HepG2 (cell line): ENCODE data around the gene TSGA10IP. TPM values are rescaled to one million over a fixed set of nuclear protein-coding genes. Genes with fewer than 3 reads are reported as not detected.

ENCODE experiments used
- HNF4A ChIP-seq: sonication (generic); formaldehyde crosslinking; IDR thresholded peaks from 2 replicates; pipeline ENCODE4 v1.4.0; 2020; ENCODE audit warnings: missing genetic modification reagents
- MIER3 ChIP-seq: IDR thresholded peaks from 2 replicates; pipeline ENCODE4 v1.6.1; 2016; ENCODE audit warnings: missing compliant biosample characterization, borderline replicate concordance
- ZNF20 ChIP-seq: sonication (generic); formaldehyde crosslinking; IDR thresholded peaks from 2 replicates; pipeline ENCODE4 v1.4.0; 2020; ENCODE audit warnings: mild to moderate bottlenecking, moderate library complexity, missing genetic modification reagents
- ZNF674 ChIP-seq: sonication (generic); formaldehyde crosslinking; IDR thresholded peaks from 2 replicates; pipeline ENCODE4 v1.5.0; 2020; ENCODE audit warnings: low read depth, mild to moderate bottlenecking, missing genetic modification reagents
- polyA plus RNA-seq, 8 experiments: library from polyadenylated mRNA; depleted of rRNA in 3 of 8; stranded (reverse) in 7 of 8; unstranded in 1 of 8; fragments of >200 nt; fragmentation: Illumina TruSeq in 4 of 8; extraction: Trizol in 4 of 8; gene quantifications; 2 replicates each; pipeline versions ENCODE4 v1.2.1 to v1.2.3, GENCODE V29; 2011 to 2016; ENCODE audit warnings: low read depth in 4 of 8, missing spikeins in 1 of 8, mixed read lengths in 1 of 8; ENCODE audit not compliant: insufficient read depth in 1 of 8
- total RNA-seq, 5 experiments: library from RNA; depleted of rRNA; stranded (reverse); fragments of >200 nt; fragmentation: Illumina TruSeq; extraction: Trizol; gene quantifications; 2 replicates each; pipeline ENCODE4 v1.2.3, GENCODE V29; 2016; ENCODE audit warnings: low read depth in 1 of 5
- TF ChIP-seq, protein P1 (sequence below): sonication (generic); formaldehyde crosslinking; IDR thresholded peaks from 2 replicates; pipeline ENCODE4 v1.5.0; 2020; ENCODE audit warnings: mild to moderate bottlenecking, missing genetic modification reagents, borderline replicate concordance
- TF ChIP-seq, protein P2 (sequence below): sonication (generic); formaldehyde crosslinking; IDR thresholded peaks from 2 replicates; pipeline ENCODE4 v1.4.0; 2020; ENCODE audit warnings: mild to moderate bottlenecking, missing genetic modification reagents
- TF ChIP-seq, protein P3 (sequence below): sonication (generic); formaldehyde crosslinking; IDR thresholded peaks from 2 replicates; pipeline ENCODE4 v1.4.0; 2020; ENCODE audit warnings: mild to moderate bottlenecking, missing genetic modification reagents

TSGA10IP gene
- total and polyA plus RNA-seq, 2 of the 13 experiments (the other 11 are each of a cell fraction or from before 2014, with no cell fraction given), result not detected

DNA sequence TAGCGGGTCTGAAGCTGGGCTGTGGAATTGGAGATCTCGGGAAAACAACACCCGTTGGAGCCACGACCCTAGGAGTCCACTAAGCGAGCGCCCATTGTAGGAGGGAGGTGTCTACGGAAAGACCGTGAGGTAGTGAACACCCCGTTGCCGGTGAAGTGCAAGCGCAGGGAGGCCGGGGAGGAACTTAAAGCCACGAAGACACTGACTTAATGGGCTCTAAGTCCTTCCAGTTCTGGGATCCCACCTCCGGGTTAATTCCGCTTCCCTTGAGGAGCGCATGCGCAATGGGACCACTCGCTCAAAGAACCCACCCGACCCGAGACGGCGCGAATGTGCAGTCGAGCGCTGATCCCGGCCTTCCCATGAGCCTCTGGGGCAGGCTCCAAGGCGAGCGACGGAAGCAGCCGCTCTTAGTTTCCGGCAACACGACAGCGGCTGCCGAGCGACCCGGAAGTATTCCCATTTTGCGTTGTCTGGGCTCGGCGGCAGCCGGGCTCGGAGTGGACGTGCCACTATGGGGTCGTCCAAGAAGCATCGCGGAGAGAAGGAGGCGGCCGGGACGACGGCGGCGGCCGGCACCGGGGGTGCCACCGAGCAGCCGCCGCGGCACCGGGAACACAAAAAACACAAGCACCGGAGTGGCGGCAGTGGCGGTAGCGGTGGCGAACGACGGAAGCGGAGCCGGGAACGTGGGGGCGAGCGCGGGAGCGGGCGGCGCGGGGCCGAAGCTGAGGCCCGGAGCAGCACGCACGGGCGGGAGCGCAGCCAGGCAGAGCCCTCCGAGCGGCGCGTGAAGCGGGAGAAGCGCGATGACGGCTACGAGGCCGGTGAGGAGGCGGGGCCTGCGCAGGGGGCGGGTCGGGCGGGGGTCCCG lies 16.2 kb downstream of the TSGA10IP start, which contains the start of gene SART1 (continued):
- TF ChIP-seq, protein P1, sequence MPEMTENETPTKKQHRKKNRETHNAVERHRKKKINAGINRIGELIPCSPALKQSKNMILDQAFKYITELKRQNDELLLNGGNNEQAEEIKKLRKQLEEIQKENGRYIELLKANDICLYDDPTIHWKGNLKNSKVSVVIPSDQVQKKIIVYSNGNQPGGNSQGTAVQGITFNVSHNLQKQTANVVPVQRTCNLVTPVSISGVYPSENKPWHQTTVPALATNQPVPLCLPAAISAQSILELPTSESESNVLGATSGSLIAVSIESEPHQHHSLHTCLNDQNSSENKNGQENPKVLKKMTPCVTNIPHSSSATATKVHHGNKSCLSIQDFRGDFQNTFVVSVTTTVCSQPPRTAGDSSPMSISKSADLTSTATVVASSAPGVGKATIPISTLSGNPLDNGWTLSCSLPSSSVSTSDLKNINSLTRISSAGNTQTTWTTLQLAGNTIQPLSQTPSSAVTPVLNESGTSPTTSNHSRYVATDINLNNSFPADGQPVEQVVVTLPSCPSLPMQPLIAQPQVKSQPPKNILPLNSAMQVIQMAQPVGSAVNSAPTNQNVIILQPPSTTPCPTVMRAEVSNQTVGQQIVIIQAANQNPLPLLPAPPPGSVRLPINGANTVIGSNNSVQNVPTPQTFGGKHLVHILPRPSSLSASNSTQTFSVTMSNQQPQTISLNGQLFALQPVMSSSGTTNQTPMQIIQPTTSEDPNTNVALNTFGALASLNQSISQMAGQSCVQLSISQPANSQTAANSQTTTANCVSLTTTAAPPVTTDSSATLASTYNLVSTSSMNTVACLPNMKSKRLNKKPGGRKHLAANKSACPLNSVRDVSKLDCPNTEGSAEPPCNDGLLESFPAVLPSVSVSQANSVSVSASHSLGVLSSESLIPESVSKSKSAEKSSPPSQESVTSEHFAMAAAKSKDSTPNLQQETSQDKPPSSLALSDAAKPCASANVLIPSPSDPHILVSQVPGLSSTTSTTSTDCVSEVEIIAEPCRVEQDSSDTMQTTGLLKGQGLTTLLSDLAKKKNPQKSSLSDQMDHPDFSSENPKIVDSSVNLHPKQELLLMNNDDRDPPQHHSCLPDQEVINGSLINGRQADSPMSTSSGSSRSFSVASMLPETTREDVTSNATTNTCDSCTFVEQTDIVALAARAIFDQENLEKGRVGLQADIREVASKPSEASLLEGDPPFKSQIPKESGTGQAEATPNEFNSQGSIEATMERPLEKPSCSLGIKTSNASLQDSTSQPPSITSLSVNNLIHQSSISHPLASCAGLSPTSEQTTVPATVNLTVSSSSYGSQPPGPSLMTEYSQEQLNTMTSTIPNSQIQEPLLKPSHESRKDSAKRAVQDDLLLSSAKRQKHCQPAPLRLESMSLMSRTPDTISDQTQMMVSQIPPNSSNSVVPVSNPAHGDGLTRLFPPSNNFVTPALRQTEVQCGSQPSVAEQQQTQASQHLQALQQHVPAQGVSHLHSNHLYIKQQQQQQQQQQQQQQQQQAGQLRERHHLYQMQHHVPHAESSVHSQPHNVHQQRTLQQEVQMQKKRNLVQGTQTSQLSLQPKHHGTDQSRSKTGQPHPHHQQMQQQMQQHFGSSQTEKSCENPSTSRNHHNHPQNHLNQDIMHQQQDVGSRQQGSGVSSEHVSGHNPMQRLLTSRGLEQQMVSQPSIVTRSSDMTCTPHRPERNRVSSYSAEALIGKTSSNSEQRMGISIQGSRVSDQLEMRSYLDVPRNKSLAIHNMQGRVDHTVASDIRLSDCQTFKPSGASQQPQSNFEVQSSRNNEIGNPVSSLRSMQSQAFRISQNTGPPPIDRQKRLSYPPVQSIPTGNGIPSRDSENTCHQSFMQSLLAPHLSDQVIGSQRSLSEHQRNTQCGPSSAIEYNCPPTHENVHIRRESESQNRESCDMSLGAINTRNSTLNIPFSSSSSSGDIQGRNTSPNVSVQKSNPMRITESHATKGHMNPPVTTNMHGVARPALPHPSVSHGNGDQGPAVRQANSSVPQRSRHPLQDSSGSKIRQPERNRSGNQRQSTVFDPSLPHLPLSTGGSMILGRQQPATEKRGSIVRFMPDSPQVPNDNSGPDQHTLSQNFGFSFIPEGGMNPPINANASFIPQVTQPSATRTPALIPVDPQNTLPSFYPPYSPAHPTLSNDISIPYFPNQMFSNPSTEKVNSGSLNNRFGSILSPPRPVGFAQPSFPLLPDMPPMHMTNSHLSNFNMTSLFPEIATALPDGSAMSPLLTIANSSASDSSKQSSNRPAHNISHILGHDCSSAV (CRISPR knock-in tag), result no peak
- TF ChIP-seq, protein P2, sequence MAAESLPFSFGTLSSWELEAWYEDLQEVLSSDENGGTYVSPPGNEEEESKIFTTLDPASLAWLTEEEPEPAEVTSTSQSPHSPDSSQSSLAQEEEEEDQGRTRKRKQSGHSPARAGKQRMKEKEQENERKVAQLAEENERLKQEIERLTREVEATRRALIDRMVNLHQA (CRISPR knock-in tag), result no peak
- TF ChIP-seq ZNF674 (CRISPR knock-in tag), result no peak
- no peak; the same call in 1 of the 2 replicates for TF ChIP-seq HNF4A (CRISPR knock-in tag)
- TF ChIP-seq MIER3 (CRISPR knock-in tag), result peak; percentile 83; the same call in 1 of the 2 replicates
- TF ChIP-seq, protein P3, sequence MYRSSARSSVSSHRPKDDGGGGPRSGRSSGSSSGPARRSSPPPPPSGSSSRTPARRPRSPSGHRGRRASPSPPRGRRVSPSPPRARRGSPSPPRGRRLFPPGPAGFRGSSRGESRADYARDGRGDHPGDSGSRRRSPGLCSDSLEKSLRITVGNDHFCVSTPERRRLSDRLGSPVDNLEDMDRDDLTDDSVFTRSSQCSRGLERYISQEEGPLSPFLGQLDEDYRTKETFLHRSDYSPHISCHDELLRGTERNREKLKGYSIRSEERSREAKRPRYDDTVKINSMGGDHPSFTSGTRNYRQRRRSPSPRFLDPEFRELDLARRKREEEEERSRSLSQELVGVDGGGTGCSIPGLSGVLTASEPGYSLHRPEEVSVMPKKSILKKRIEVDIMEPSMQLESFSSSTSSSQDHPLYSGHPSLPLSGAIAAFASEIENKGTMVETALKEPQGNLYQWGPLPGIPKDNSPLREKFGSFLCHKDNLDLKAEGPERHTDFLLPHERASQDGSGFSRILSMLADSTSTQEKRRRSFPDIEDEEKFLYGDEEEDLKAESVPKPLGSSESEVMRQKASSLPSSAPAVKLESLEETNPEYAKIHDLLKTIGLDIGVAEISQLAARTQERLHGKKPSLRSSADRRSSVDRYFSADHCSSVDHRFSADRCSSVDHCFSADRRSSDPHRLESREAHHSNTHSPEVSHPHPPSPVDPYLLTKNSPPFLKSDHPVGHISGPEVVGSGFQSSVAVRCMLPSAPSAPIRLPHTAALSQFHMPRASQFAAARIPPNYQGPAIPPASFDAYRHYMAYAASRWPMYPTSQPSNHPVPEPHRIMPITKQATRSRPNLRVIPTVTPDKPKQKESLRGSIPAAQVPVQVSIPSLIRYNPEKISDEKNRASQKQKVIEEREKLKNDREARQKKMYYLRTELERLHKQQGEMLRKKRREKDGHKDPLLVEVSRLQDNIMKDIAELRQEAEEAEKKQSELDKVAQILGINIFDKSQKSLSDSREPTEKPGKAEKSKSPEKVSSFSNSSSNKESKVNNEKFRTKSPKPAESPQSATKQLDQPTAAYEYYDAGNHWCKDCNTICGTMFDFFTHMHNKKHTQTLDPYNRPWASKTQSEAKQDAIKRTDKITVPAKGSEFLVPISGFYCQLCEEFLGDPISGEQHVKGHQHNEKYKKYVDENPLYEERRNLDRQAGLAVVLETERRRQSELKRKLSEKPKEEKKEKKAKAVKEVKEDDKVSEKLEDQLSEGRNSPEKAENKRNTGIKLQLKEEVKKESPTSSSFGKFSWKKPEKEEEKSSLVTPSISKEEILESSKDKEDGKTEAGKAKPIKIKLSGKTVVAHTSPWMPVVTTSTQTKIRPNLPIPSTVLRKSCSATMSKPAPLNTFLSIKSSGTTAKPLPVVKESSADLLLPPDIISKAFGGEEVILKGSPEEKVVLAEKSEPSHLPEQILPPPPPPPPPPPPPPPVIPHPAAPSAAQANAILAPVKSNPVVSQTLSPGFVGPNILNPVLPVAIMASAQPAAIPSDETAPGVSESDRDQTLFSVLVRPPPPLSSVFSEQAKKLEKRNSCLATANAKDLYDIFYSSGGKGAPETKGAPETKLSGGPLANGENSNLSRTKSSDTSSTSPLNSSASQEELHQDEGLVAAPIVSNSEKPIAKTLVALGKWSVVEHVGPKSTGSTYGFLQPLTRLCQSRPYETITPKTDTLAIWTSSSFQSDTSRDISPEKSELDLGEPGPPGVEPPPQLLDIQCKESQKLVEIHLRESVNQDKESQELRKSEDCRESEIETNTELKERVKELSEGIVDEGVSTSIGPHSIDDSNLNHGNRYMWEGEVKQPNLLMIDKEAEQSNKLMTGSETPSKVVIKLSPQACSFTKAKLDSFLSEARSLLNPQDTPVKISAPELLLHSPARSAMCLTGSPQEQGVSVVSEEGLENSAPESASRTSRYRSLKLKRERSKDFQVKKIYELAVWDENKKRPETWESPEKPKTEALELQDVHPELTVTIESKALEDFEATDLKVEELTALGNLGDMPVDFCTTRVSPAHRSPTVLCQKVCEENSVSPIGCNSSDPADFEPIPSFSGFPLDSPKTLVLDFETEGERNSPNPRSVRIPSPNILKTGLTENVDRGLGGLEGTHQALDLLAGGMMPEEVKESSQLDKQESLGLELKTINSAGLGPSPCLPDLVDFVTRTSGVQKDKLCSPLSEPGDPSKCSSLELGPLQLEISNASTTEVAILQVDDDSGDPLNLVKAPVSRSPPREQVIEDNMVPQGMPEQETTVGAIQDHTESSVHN (CRISPR knock-in tag), result no peak
- TF ChIP-seq ZNF20, result no peak
